Measurements from ENCODE around the gene ADAM20. TPM values are rescaled to one million over a fixed set of nuclear protein-coding genes. Genes with fewer than 3 reads are reported as not detected.

Gene ADAM20
- total RNA-seq: 1 to 10 TPM in 2 of 4 donors, under 1 TPM in 1, not detected in 1; 0.51 to 4.5 (median 1.7) TPM

DNA sequence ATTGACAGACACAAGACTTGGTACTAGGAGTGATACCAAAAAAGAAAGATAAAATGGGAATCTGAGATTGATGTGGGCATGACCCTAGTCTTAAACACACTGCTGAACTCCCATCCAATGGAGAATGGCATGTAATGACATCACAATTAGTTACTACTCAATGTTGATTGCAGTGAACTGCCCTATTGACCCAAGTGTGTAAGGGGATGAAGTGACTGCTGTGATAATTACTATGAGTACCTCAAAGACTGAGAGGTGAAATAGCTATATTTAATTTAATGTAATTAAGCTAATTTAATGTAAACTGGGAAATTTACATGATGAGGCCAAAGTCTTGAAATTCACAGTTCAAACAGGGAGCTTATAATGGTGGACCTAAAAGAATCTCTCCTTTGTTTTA is at the start of gene ADAM20:
TSS of gene ADAM20 (minus strand) at position 101 of the 400 bp plus-strand sequence. CDS start 10,247 bp downstream, outside the sequence.
- H3K9me3 ChIP-seq: peaks cover 0 to 9% of the 10 kb centered on the region in 2 donors
- intact Hi-C loops (cut with DNase I; ENCODE audit: low total_unique reads): no loop called here
- no peak for DNase-seq
- H3K36me3 ChIP-seq: no peaks in the 10 kb centered on the region
- H3K4me1 ChIP-seq: no peaks in the 10 kb centered on the region
- H3K27me3 ChIP-seq: no peaks in the 10 kb centered on the region
- no peak within 1 kb of the TSS for H3K27ac ChIP-seq
- TF ChIP-seq, protein P1, sequence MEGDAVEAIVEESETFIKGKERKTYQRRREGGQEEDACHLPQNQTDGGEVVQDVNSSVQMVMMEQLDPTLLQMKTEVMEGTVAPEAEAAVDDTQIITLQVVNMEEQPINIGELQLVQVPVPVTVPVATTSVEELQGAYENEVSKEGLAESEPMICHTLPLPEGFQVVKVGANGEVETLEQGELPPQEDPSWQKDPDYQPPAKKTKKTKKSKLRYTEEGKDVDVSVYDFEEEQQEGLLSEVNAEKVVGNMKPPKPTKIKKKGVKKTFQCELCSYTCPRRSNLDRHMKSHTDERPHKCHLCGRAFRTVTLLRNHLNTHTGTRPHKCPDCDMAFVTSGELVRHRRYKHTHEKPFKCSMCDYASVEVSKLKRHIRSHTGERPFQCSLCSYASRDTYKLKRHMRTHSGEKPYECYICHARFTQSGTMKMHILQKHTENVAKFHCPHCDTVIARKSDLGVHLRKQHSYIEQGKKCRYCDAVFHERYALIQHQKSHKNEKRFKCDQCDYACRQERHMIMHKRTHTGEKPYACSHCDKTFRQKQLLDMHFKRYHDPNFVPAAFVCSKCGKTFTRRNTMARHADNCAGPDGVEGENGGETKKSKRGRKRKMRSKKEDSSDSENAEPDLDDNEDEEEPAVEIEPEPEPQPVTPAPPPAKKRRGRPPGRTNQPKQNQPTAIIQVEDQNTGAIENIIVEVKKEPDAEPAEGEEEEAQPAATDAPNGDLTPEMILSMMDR (IDR thresholded peaks at IDR 0.05): no peak
- no peak for TF ChIP-seq POLR2A (IDR thresholded peaks at IDR 0.05)
- H3K4me3 ChIP-seq: no peak within 1 kb of the TSS

DNA sequence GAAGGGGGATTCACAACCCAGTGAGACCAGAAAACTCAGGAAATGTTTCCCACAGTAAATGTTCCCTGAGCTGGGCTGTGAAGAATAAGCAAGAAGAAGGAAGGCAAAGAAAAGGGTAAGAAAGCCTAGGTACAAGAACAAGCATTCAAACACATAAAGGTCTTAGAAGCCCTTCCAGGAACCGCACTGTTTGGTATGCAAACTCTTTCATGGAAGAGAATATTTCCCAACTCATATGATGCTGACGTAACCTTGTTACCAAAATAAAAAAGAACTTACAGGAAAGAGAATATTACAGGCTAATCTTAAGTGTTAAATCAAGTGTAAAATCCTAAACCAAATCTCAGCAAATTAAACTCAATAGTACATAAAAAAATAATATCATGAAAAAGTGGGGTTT is 42.1 kb upstream of the ADAM20 start:
- H3K27me3 ChIP-seq: no peaks in the 10 kb centered on the region
- no peak overlapping the region for H3K27ac ChIP-seq
- intact Hi-C loops (cut with DNase I; ENCODE audit: low total_unique reads): no loop called here
- no peaks in the 10 kb centered on the region for H3K36me3 ChIP-seq
- no peak overlapping the region for H3K4me3 ChIP-seq
- H3K4me1 ChIP-seq: no peaks in the 10 kb centered on the region
- DNase-seq: no peak
- TF ChIP-seq POLR2A (IDR thresholded peaks at IDR 0.05): no peak
- TF ChIP-seq, protein P1 (IDR thresholded peaks at IDR 0.05): no peak
- H3K9me3 ChIP-seq: no peaks in the 10 kb centered on the region

DNA sequence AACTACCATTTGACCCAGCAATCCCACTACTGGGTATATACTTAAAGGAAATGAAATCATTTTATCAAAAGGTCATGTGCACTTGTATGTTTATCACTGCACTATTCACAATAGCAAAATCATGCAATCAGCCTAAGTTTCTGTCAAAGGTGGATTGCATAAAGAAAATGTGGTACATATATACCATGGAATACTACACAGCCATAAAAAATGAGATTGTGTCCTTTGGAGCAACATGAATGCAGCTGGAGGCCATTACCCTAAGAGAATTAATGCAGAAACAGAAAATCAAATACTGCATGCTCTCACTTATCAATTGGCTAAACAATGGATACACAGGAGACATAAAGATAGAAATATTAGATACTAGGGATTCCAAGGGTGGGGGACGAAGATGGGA is 38.2 kb upstream of the ADAM20 start:
- intact Hi-C loops (cut with DNase I; ENCODE audit: low total_unique reads): no loop called here
- no peak for TF ChIP-seq POLR2A (IDR thresholded peaks at IDR 0.05)
- TF ChIP-seq, protein P1 (IDR thresholded peaks at IDR 0.05): no peak
- H3K4me3 ChIP-seq: no peak overlapping the region

DNA sequence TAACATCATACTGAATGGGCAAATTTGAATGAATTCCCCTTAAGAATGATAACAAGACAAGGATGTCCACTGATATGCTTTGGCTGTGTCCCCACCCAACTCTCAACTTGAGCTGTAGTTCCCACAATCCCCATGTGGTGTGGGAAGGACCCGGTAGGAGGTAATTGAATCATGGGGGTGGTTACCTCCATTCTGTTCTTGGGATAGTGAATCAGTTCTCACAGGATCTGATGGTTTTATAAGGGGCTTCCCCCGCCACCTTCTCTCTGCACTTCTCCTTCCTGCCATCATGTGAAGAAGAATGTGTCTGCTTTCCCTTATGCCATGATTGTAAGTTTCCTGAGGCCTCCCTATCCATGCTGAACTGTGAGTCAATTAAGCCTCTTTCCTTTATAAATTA is 36.3 kb upstream of the ADAM20 start:
- H3K27ac ChIP-seq: no peak overlapping the region
- no peak overlapping the region for H3K4me3 ChIP-seq
- intact Hi-C loops (cut with DNase I; ENCODE audit: low total_unique reads): no loop called here
- no peaks in the 10 kb centered on the region for H3K27me3 ChIP-seq
- H3K36me3 ChIP-seq: no peaks in the 10 kb centered on the region
- no peak for DNase-seq
- TF ChIP-seq, protein P1 (IDR thresholded peaks at IDR 0.05): no peak
- TF ChIP-seq POLR2A (IDR thresholded peaks at IDR 0.05): no peak
- no peaks in the 10 kb centered on the region for H3K9me3 ChIP-seq
- H3K4me1 ChIP-seq: no peaks in the 10 kb centered on the region

More for the DNA sequence above, 38.2 kb upstream of the ADAM20 start:
- no peak for DNase-seq
- Histone ChIP-seq H3K9me3 (no peaks in the 10 kb centered on the region), H3K4me1 (no peaks in the 10 kb centered on the region), H3K27ac (no peak overlapping the region), H3K36me3 (no peaks in the 10 kb centered on the region), H3K27me3 (no peaks in the 10 kb centered on the region)

DNA sequence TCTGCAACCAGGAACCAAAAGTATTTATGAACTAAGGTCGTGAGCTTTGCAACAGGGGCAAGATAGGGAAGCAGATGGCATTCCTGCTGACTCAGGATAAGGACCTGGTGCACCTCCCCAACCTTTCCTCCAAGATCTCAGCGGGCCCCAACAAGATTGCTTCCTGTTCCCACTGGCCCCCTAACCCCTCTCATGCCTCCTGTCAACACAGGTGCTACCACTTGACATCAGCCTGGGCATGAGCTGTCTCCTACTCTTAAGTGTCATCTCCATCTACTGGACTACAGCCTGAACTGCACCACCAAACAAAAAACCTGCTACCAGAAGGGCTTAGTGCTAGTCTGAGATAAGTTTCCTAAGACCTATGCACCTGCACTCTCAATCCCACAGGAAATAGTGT is 33.0 kb upstream of the ADAM20 start:
- intact Hi-C loops (cut with DNase I; ENCODE audit: low total_unique reads): no loop called here
- no peak overlapping the region for H3K27ac ChIP-seq
- H3K4me3 ChIP-seq: no peak overlapping the region
- no peaks in the 10 kb centered on the region for H3K9me3 ChIP-seq
- no peaks in the 10 kb centered on the region for H3K4me1 ChIP-seq
- no peak for DNase-seq
- H3K36me3 ChIP-seq: no peaks in the 10 kb centered on the region
- TF ChIP-seq, protein P1 (IDR thresholded peaks at IDR 0.05): no peak
- TF ChIP-seq POLR2A (IDR thresholded peaks at IDR 0.05): no peak
- H3K27me3 ChIP-seq: no peaks in the 10 kb centered on the region
